ENCODE data around the gene NOL6. TPM values are rescaled to one million over a fixed set of nuclear protein-coding genes. Genes with fewer than 3 reads are reported as not detected.

NOL6 gene
- total and polyA plus RNA-seq, 2 of the 13 experiments (the other 11 are each of a cell fraction or from before 2014, with no cell fraction given), result 17.0 to 30.2 TPM

DNA sequence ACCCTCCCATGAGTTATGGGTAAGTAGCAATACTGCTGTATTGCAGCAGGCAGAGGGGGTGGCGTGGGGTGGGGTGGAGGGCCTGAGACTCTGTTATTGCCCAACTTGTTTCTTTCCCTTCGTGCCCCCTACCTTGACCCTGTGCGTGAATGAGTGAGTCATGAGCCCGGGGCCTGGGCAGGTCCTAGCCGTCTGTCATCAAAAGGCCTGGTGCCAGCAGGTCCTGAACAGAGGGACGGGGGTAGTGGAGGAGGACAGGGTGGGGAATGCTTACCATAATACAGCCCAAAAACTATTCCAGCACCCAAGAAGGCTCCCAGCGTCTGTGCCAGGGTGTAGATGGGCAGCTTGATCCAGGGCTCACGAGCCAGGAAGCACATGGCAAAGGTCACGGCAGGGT is 30.7 kb downstream of the NOL6 start (continued):
- TF ChIP-seq, protein P1, sequence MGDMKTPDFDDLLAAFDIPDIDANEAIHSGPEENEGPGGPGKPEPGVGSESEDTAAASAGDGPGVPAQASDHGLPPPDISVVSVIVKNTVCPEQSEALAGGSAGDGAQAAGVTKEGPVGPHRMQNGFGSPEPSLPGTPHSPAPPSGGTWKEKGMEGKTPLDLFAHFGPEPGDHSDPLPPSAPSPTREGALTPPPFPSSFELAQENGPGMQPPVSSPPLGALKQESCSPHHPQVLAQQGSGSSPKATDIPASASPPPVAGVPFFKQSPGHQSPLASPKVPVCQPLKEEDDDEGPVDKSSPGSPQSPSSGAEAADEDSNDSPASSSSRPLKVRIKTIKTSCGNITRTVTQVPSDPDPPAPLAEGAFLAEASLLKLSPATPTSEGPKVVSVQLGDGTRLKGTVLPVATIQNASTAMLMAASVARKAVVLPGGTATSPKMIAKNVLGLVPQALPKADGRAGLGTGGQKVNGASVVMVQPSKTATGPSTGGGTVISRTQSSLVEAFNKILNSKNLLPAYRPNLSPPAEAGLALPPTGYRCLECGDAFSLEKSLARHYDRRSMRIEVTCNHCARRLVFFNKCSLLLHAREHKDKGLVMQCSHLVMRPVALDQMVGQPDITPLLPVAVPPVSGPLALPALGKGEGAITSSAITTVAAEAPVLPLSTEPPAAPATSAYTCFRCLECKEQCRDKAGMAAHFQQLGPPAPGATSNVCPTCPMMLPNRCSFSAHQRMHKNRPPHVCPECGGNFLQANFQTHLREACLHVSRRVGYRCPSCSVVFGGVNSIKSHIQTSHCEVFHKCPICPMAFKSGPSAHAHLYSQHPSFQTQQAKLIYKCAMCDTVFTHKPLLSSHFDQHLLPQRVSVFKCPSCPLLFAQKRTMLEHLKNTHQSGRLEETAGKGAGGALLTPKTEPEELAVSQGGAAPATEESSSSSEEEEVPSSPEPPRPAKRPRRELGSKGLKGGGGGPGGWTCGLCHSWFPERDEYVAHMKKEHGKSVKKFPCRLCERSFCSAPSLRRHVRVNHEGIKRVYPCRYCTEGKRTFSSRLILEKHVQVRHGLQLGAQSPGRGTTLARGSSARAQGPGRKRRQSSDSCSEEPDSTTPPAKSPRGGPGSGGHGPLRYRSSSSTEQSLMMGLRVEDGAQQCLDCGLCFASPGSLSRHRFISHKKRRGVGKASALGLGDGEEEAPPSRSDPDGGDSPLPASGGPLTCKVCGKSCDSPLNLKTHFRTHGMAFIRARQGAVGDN (CRISPR knock-in tag; IDR thresholded peaks at IDR 0.05), result peak; percentile 46; the same call in 1 of the 2 replicates
- TF ChIP-seq ZNF550 (CRISPR knock-in tag; IDR thresholded peaks at IDR 0.05; ENCODE audit: borderline replicate concordance) (no peak), FOXP1 (IDR thresholded peaks at IDR 0.05) (no peak), FOXP1 (CRISPR knock-in tag; IDR thresholded peaks at IDR 0.05) (peak; percentile 68), NR2C2 (CRISPR knock-in tag; IDR thresholded peaks at IDR 0.05; ENCODE audit: borderline replicate concordance) (peak; percentile 53), FOSL2 (CRISPR knock-in tag; IDR thresholded peaks at IDR 0.05) (peak; percentile 97), KLF6 (CRISPR knock-in tag; IDR thresholded peaks at IDR 0.05) (0 out of 2 replicates have a peak, but pooled peaks have one; percentile 52), LCORL (IDR thresholded peaks at IDR 0.05) (no peak), LCORL (CRISPR knock-in tag; IDR thresholded peaks at IDR 0.05) (peak; percentile 70), NCOA2 (CRISPR knock-in tag; IDR thresholded peaks at IDR 0.05) (peak; percentile 46; the same call in 1 of the 2 replicates), HMG20A (CRISPR knock-in tag; IDR thresholded peaks at IDR 0.05; ENCODE audit: borderline replicate concordance) (peak; percentile 82; the same call in 1 of the 2 replicates), SKI (IDR thresholded peaks at IDR 0.05; ENCODE audit: partially characterized antibody) (peak; percentile 39), JUND (CRISPR knock-in tag; IDR thresholded peaks at IDR 0.05) (peak; percentile 79), NPAS2 (CRISPR knock-in tag; IDR thresholded peaks at IDR 0.05; ENCODE audit: borderline replicate concordance) (no peak)
- TF ChIP-seq, protein P2, sequence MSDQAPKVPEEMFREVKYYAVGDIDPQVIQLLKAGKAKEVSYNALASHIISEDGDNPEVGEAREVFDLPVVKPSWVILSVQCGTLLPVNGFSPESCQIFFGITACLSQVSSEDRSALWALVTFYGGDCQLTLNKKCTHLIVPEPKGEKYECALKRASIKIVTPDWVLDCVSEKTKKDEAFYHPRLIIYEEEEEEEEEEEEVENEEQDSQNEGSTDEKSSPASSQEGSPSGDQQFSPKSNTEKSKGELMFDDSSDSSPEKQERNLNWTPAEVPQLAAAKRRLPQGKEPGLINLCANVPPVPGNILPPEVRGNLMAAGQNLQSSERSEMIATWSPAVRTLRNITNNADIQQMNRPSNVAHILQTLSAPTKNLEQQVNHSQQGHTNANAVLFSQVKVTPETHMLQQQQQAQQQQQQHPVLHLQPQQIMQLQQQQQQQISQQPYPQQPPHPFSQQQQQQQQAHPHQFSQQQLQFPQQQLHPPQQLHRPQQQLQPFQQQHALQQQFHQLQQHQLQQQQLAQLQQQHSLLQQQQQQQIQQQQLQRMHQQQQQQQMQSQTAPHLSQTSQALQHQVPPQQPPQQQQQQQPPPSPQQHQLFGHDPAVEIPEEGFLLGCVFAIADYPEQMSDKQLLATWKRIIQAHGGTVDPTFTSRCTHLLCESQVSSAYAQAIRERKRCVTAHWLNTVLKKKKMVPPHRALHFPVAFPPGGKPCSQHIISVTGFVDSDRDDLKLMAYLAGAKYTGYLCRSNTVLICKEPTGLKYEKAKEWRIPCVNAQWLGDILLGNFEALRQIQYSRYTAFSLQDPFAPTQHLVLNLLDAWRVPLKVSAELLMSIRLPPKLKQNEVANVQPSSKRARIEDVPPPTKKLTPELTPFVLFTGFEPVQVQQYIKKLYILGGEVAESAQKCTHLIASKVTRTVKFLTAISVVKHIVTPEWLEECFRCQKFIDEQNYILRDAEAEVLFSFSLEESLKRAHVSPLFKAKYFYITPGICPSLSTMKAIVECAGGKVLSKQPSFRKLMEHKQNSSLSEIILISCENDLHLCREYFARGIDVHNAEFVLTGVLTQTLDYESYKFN (CRISPR knock-in tag; conservative IDR thresholded peaks at IDR 0.05), result peak; percentile 69
- TF ChIP-seq, protein P3, sequence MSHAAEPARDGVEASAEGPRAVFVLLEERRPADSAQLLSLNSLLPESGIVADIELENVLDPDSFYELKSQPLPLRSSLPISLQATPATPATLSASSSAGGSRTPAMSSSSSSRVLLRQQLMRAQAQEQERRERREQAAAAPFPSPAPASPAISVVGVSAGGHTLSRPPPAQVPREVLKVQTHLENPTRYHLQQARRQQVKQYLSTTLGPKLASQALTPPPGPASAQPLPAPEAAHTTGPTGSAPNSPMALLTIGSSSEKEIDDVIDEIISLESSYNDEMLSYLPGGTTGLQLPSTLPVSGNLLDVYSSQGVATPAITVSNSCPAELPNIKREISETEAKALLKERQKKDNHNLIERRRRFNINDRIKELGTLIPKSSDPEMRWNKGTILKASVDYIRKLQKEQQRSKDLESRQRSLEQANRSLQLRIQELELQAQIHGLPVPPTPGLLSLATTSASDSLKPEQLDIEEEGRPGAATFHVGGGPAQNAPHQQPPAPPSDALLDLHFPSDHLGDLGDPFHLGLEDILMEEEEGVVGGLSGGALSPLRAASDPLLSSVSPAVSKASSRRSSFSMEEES (CRISPR knock-in tag; IDR thresholded peaks at IDR 0.05), result peak; percentile 49; the same call in 1 of the 2 replicates

All from HepG2 (cell line).